A549 (cell line): ENCODE results near the gene CPPED1. TPM values are rescaled to one million over a fixed set of nuclear protein-coding genes. Genes with fewer than 3 reads are reported as not detected.

Experiments
- ATAC-seq, 2 experiments: fragments of 200-7000 bp in 1 of 2; fragments of >200 bp in 1 of 2; cut with Nextera tagmentation in 1 of 2; cut with Tn5 transposase in 1 of 2; 3 replicates each; pipeline versions ENCODE4 v1.8.0 to v1.9.1; 2018 to 2020; ENCODE audit warnings: mild to moderate bottlenecking in 1 of 2, moderate library complexity in 1 of 2
- CTCF ChIA-PET: fragments of 300-600 bp; sonication (Branson Sonifier 250); formaldehyde crosslinking; extraction: SDS; loops from one replicate; lab custom pipeline; 2021; ENCODE audit warnings: antibody characterized with exemption, inconsistent platforms; lab: Yijun Ruan, JAX
- POLR2A ChIA-PET: fragments of 350-600 bp; formaldehyde crosslinking; extraction: SDS; loops from one replicate; lab custom pipeline; 2021; ENCODE audit warnings: antibody characterized with exemption, inconsistent platforms; lab: Yijun Ruan, JAX
- DNase-seq, 2 experiments: peaks; one replicate each; pipeline versions ENCODE4 v3.0.0 to v3.0.0-alpha.2; 2011 to 2016; ENCODE audit warnings: low read depth in 1 of 2, low spot score in 1 of 2
- FAIRE-seq: peaks from 2 replicates; lab custom pipeline; 2011; peaks lifted over from hg19 to GRCh38; lab: Jason Lieb, UNC
- H3K27ac ChIP-seq, 2 experiments: fragments of >200 bp; sonication (Bioruptor Twin); formaldehyde crosslinking; 3 replicates each; pipeline ENCODE4 v1.5.1; 2016 to 2017
- H3K4me1 ChIP-seq: fragments of >200 bp; sonication (Bioruptor Twin); formaldehyde crosslinking; 3 replicates; pipeline ENCODE4 v1.6.1; 2016
- H3K4me2 ChIP-seq: fragments of >200 bp; sonication (Bioruptor Twin); formaldehyde crosslinking; 3 replicates; pipeline ENCODE4 v1.6.1; 2016
- H3K4me3 ChIP-seq: fragments of >200 bp; sonication (Bioruptor Twin); formaldehyde crosslinking; 3 replicates; pipeline ENCODE4 v1.5.1; 2016
- H3K9me3 ChIP-seq: fragments of >200 bp; sonication (Bioruptor Twin); formaldehyde crosslinking; 3 replicates; pipeline ENCODE4 v1.6.1; 2016
- CHD2 ChIP-seq: fragments of 150-350 bp; IDR thresholded peaks from 2 replicates; pipeline ENCODE4 v1.6.1; 2014; ENCODE audit warnings: low read length; ENCODE audit not compliant: partially characterized antibody
- EHF ChIP-seq: fragments of 250-450 bp; sonication (Bioruptor Pico); IDR thresholded peaks from 2 replicates; pipeline ENCODE4 v1.5.0; 2020; ENCODE audit warnings: mild to moderate bottlenecking
- FOSB ChIP-seq: fragments of 250-450 bp; sonication (Bioruptor Pico); IDR thresholded peaks from 2 replicates; pipeline ENCODE4 v1.5.0; 2020; ENCODE audit warnings: mild to moderate bottlenecking, moderate library complexity
- FOSL2 ChIP-seq, 2 experiments: fragments of 450-650 bp in 1 of 2; fragments of >200 bp in 1 of 2; sonication (Bioruptor Twin) in 1 of 2; formaldehyde crosslinking; IDR thresholded peaks; 2 replicates each; pipeline versions ENCODE4 v1.5.0 to v1.6.1; 2016 to 2020; ENCODE audit warnings: mild to moderate bottlenecking in 1 of 2, moderate library complexity in 1 of 2
- FOXS1 ChIP-seq: fragments of 250-450 bp; sonication (Bioruptor Pico); IDR thresholded peaks from 2 replicates; pipeline ENCODE4 v1.5.0; 2020; ENCODE audit warnings: mild to moderate bottlenecking, moderate library complexity
- HEYL ChIP-seq: fragments of 250-450 bp; sonication (Bioruptor Pico); IDR thresholded peaks from 2 replicates; pipeline ENCODE4 v1.8.0; 2021; ENCODE audit warnings: mild to moderate bottlenecking, moderate library complexity
- HOXB5 ChIP-seq: fragments of 250-450 bp; sonication (Bioruptor Pico); IDR thresholded peaks from 2 replicates; pipeline ENCODE4 v1.5.0; 2020; ENCODE audit warnings: mild to moderate bottlenecking, moderate library complexity
- JUN ChIP-seq, 2 experiments: fragments of >200 bp; sonication (Bioruptor Twin); formaldehyde crosslinking; IDR thresholded peaks; 2 replicates in 1 of 2; 3 replicates in 1 of 2; pipeline ENCODE4 v1.6.1; 2016 to 2017
- KDM1A ChIP-seq: fragments of 200-600 bp; sonication (generic); IDR thresholded peaks from 2 replicates; pipeline ENCODE4 v1.6.1; 2016; ENCODE audit warnings: low read depth, mild to moderate bottlenecking
- NPAS2 ChIP-seq: fragments of 250-450 bp; sonication (Bioruptor Pico); IDR thresholded peaks from 2 replicates; pipeline ENCODE4 v1.8.0; 2022; ENCODE audit warnings: mild to moderate bottlenecking, moderate library complexity, borderline replicate concordance
- NR3C1 ChIP-seq: fragments of >200 bp; sonication (Bioruptor Twin); formaldehyde crosslinking; IDR thresholded peaks from 3 replicates; pipeline ENCODE4 v1.6.1; 2017
- PBX3 ChIP-seq: IDR thresholded peaks from 2 replicates; pipeline ENCODE4 v1.6.1; 2012
- POLR2AphosphoS2 ChIP-seq: conservative IDR thresholded peaks from 2 replicates; pipeline ENCODE4 v1.6.1; 2012; ENCODE audit warnings: low read length, improper control_type of control experiment, inconsistent platforms
- RAD21 ChIP-seq, 2 experiments: fragments of >200 bp in 1 of 2; sonication (Bioruptor Twin) in 1 of 2; formaldehyde crosslinking in 1 of 2; IDR thresholded peaks in 1 of 2; conservative IDR thresholded peaks in 1 of 2; 2 replicates in 1 of 2; 3 replicates in 1 of 2; pipeline ENCODE4 v1.6.1; 2012 to 2018; ENCODE audit warnings: inconsistent platforms in 1 of 2
- RFX5 ChIP-seq: fragments of 450-650 bp; IDR thresholded peaks from 2 replicates; pipeline ENCODE4 v1.7.1; 2014; ENCODE audit warnings: antibody characterized with exemption, mild to moderate bottlenecking, moderate library complexity
- RNF2 ChIP-seq: fragments of 200-600 bp; sonication (generic); IDR thresholded peaks from 2 replicates; pipeline ENCODE4 v1.6.1; 2016; ENCODE audit warnings: low read depth, mild to moderate bottlenecking, antibody characterized with exemption, moderate library complexity, borderline replicate concordance
- WGBS: methylation state at CpG from one replicate; pipeline ENCODE4 v1.1.6; 2017; ENCODE audit errors: missing lambda C conversion rate; 5-methylcytosine and 5-hydroxymethylcytosine counted together
- polyA plus RNA-seq, 4 experiments: library from polyadenylated mRNA; depleted of rRNA in 3 of 4; stranded (reverse); fragments of >200 nt; fragmentation: RNase III in 1 of 4; extraction: RNeasy Plus Mini Kit Qiagen cat#74134 plus additional on column Dnase treatment in 1 of 4; gene quantifications; 2 replicates in 3 of 4; 3 replicates in 1 of 4; pipeline ENCODE4 v1.2.3, GENCODE V29; 2011 to 2017
- TF ChIP-seq, protein P1 (sequence below): fragments of >200 bp; sonication (Bioruptor Twin); formaldehyde crosslinking; IDR thresholded peaks from 3 replicates; pipeline ENCODE4 v1.6.1; 2016
- TF ChIP-seq, protein P2 (sequence below): fragments of 250-450 bp; sonication (Bioruptor Pico); IDR thresholded peaks from 2 replicates; pipeline ENCODE4 v1.5.0; 2021; ENCODE audit warnings: mild to moderate bottlenecking, moderate library complexity, borderline replicate concordance
- TF ChIP-seq, protein P3 (sequence below): fragments of >200 bp; sonication (Bioruptor Twin); formaldehyde crosslinking; IDR thresholded peaks from 2 replicates; pipeline ENCODE4 v1.6.1; 2016

CPPED1 gene
- polyA plus RNA-seq, 2 of the 4 experiments (the other 2 are of a cell fraction), result 16.1 to 30.5 TPM

DNA sequence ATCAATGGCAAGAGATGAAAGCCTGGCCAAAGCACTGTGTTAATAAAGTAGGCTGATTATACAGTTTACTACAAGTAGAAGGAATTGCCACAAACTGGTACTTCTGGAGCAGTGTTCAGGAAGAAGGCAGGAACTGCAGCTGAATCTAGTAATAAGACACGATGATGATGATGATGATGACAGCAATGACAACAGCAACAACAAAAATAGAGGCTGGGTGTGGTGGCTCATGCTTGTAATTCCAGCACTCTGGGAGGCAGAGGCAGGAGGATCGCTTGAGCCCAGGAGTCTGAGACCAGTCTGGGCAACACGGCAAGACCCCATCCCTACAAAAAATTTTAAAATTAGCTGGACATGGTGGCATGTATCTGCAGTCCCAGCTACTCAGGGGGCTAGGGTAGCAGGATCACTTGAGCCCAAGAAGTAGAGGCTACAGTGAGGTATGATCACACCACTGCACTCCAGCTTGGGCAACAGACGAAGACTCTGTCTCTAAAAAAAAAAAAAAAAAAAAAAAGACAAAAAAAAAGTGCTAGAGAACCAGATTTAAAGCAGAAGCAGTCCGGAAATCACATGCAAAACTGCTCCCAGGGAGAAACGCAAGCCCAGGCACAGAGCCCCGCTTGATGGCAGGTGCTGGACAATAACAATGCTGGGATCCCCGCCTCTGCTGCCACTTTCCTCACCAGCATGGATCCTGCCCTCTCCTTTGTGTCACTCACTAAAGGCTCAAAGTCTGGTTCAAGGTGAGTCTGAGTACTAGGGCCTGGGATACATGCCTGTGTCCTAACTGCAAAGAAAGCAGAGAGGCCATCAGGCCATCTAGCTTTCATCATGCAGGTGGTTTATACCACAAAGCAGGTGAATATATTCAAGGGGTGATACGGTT lies 44.8 kb downstream of the CPPED1 start:
- Histone ChIP-seq H3K9me3 (no peaks in the 10 kb centered on the region), H3K4me1 (no peaks in the 10 kb centered on the region), H3K4me3 (no peak overlapping the region), H3K27ac (no peak overlapping the region), H3K4me2 (no peak overlapping the region)
- no peak for ATAC-seq
- 87% methylated on average over 8 of the region's 9 CpGs for WGBS
- ChIA-PET POLR2A (no interaction called here), CTCF (no interaction called here)
- DNase-seq, result no peak
- no peak for FAIRE-seq
- TF ChIP-seq, protein P1, sequence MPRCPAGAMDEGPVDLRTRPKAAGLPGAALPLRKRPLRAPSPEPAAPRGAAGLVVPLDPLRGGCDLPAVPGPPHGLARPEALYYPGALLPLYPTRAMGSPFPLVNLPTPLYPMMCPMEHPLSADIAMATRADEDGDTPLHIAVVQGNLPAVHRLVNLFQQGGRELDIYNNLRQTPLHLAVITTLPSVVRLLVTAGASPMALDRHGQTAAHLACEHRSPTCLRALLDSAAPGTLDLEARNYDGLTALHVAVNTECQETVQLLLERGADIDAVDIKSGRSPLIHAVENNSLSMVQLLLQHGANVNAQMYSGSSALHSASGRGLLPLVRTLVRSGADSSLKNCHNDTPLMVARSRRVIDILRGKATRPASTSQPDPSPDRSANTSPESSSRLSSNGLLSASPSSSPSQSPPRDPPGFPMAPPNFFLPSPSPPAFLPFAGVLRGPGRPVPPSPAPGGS, result no peak
- no peak for TF ChIP-seq HOXB5
- TF ChIP-seq RAD21 (conservative IDR thresholded peaks at IDR 0.05 in 1 of 2, IDR thresholded peaks at IDR 0.05 in 1 of 2), result no peak
- TF ChIP-seq KDM1A, result no peak
- no peak for TF ChIP-seq NR3C1
- TF ChIP-seq EHF (CRISPR knock-in tag), result no peak
- no peak for TF ChIP-seq RNF2
- no peak for TF ChIP-seq NPAS2
- no peak for TF ChIP-seq FOSB (CRISPR knock-in tag)

- no peak overlapping the region for H3K27ac ChIP-seq
- no peak for TF ChIP-seq PBX3
- no peak for TF ChIP-seq HEYL (CRISPR knock-in tag)
- TF ChIP-seq JUN (IDR thresholded peaks at IDR 0.05), result no peak
- no peak for TF ChIP-seq NR3C1
- TF ChIP-seq FOXS1 (CRISPR knock-in tag), result no peak
- TF ChIP-seq, protein P2, sequence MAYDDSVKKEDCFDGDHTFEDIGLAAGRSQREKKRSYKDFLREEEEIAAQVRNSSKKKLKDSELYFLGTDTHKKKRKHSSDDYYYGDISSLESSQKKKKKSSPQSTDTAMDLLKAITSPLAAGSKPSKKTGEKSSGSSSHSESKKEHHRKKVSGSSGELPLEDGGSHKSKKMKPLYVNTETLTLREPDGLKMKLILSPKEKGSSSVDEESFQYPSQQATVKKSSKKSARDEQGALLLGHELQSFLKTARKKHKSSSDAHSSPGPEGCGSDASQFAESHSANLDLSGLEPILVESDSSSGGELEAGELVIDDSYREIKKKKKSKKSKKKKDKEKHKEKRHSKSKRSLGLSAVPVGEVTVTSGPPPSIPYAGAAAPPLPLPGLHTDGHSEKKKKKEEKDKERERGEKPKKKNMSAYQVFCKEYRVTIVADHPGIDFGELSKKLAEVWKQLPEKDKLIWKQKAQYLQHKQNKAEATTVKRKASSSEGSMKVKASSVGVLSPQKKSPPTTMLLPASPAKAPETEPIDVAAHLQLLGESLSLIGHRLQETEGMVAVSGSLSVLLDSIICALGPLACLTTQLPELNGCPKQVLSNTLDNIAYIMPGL (CRISPR knock-in tag), result no peak
- no peak for TF ChIP-seq POLR2AphosphoS2
- TF ChIP-seq, protein P1, result no peak
- TF ChIP-seq, protein P3, sequence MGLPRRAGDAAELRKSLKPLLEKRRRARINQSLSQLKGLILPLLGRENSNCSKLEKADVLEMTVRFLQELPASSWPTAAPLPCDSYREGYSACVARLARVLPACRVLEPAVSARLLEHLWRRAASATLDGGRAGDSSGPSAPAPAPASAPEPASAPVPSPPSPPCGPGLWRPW, result no peak
- TF ChIP-seq RFX5, result no peak
- no peak for TF ChIP-seq FOSL2 (IDR thresholded peaks at IDR 0.05)
- TF ChIP-seq FOSL2 (CRISPR knock-in tag; IDR thresholded peaks at IDR 0.05), result no peak
- TF ChIP-seq NPAS2, result no peak
- no peak for TF ChIP-seq CHD2
- ATAC-seq (no peak), DNase-seq (no peak), FAIRE-seq (no peak)
- no peak overlapping the region for H3K4me3 ChIP-seq
- H3K4me1 ChIP-seq, result no peaks in the 10 kb centered on the region
- H3K4me2 ChIP-seq, result no peak overlapping the region
- WGBS, result 86% methylated on average over 5 of the region's 5 CpGs
- POLR2A ChIA-PET, result no interaction called here
- CTCF ChIA-PET, result no interaction called here
- no peaks in the 10 kb centered on the region for H3K9me3 ChIP-seq
These were observed 45.5 kb downstream of the CPPED1 start for GRCh38 chr16:12758031-12758669.
